ENCODE measurements around the gene MYCN.

The MYCN gene

GRCh38 chr2:15975676-15976075 lies 35.3 kb downstream of the MYCN start:
- no peak overlapping the region for H3K4me3 ChIP-seq (ENCODE audit: low read depth, low read length)
- TF ChIP-seq CTCF (IDR thresholded peaks at IDR 0.05; ENCODE audit: control insufficient read depth, extremely low read depth, insufficient read depth): no peak
- no peak for DNase-seq (ENCODE audit: low read depth)

- DNase-seq (ENCODE audit: low read depth): no peak
- no peak for TF ChIP-seq CTCF (IDR thresholded peaks at IDR 0.05; ENCODE audit: control insufficient read depth, extremely low read depth, insufficient read depth)
- H3K4me3 ChIP-seq (ENCODE audit: low read depth, low read length): no peak overlapping the region
Measured at GRCh38 chr2:15976354-15976753, 36.0 kb downstream of the MYCN start.

DNA sequence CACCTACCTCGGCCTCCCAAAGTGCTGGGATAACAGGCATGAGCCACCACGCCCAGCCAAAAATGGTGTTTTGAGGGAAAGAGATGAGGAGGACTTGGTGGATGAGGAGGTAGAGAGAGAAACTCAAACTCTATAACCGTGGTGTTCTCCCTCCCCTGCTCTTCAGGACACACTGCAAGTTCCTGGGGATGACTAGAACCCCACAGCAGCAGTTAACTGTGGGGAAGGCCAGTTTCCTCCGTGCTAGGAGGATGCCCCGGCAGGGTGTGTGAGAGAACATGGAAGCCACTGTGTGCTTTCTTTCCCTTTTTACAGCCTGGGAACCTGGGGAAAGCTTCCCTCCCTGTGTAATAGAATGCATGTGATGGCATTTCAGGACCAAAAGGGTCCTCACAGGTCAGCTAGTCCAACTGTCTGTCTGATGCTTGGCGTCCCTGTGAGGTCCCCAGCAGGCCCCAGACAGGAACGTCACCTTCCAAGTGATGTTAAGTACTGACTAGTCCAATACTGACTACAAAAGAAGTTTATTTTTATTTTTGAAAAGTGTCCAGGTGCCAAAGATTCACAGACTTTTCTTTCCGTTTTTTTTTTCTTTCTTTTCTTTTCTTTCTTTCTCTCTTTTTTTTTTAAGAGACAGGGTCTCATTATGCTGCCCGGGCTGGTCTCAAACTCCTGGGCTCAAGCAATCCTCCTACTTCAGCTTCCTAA lies 38.9 kb downstream of the MYCN start:
- H3K4me3 ChIP-seq (ENCODE audit: low read depth, low read length): no peak overlapping the region
- DNase-seq (ENCODE audit: low read depth): no peak
- TF ChIP-seq CTCF (IDR thresholded peaks at IDR 0.05; ENCODE audit: control insufficient read depth, extremely low read depth, insufficient read depth): no peak

GRCh38 chr2:15979759-15980604 lies 39.6 kb downstream of the MYCN start:
- TF ChIP-seq CTCF (IDR thresholded peaks at IDR 0.05; ENCODE audit: control insufficient read depth, extremely low read depth, insufficient read depth): no peak
- H3K4me3 ChIP-seq (ENCODE audit: low read depth, low read length): no peak overlapping the region
- DNase-seq (ENCODE audit: low read depth): no peak

DNA sequence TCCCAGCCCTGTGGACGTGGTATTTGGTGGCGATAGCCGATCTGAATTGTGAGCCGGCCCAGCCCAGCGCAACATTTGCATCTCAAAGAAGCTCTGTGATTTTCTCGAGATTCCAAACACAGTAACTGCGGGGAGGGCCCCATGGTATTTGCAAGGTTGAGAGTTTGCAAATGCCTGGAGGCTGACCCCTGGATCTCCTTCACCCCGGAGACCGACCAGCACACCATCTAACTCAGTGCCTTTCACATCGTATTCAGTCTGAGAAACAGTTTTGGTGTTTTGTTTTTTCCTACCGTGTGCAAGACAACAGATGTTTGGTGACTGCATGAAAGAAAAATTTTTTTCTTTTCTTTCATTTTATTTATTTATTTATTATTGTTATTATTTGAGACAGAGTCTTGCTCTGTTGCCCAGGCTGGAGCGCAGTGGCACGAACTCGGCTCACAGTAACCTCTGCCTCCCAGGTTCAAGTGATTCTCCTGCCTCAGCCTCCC lies 40.3 kb downstream of the MYCN start:
- no peak overlapping the region for H3K4me3 ChIP-seq (ENCODE audit: low read depth, low read length)
- TF ChIP-seq CTCF (IDR thresholded peaks at IDR 0.05; ENCODE audit: control insufficient read depth, extremely low read depth, insufficient read depth): no peak
- no peak for DNase-seq (ENCODE audit: low read depth)

- DNase-seq (ENCODE audit: low read depth): no peak
- no peak overlapping the region for H3K4me3 ChIP-seq (ENCODE audit: low read depth, low read length)
- TF ChIP-seq CTCF (IDR thresholded peaks at IDR 0.05; ENCODE audit: control insufficient read depth, extremely low read depth, insufficient read depth): no peak
Measured at GRCh38 chr2:15981646-15982045, 41.3 kb downstream of the MYCN start.

Data from LNCaP clone FGC (cell line).